Measurements from ENCODE around the gene SVIL.
"Not testable (repeated sequence)": the region's sequence is repeated elsewhere in the genome, so short reads cannot be mapped to it uniquely, and the experiment has no call there.

SVIL gene

DNA sequence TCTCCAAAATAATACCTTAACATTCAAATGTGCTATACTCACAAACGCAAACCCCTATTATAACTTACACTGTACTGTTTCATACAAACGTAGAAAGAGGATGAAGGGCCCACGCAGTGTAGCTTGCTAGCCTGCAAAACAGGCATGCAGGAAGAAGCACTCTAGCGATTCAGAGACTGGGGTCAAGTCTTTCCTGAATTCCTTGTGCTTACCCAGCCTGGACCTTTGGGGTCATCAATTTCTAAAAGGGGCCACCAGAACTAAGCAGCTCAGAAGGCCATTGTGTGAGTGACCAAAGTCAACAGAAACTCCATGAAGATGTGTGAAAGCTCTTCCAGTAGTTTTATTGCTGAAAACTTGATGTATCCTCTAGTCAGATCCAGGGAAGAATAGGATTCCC, 111.9 kb downstream of the SVIL start:
- TF ChIP-seq, protein P1, sequence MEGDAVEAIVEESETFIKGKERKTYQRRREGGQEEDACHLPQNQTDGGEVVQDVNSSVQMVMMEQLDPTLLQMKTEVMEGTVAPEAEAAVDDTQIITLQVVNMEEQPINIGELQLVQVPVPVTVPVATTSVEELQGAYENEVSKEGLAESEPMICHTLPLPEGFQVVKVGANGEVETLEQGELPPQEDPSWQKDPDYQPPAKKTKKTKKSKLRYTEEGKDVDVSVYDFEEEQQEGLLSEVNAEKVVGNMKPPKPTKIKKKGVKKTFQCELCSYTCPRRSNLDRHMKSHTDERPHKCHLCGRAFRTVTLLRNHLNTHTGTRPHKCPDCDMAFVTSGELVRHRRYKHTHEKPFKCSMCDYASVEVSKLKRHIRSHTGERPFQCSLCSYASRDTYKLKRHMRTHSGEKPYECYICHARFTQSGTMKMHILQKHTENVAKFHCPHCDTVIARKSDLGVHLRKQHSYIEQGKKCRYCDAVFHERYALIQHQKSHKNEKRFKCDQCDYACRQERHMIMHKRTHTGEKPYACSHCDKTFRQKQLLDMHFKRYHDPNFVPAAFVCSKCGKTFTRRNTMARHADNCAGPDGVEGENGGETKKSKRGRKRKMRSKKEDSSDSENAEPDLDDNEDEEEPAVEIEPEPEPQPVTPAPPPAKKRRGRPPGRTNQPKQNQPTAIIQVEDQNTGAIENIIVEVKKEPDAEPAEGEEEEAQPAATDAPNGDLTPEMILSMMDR (IDR thresholded peaks at IDR 0.05; ENCODE audit: insufficient read depth, low read depth, low read length, missing control alignments) = no peak
- no peak for DNase-seq (ENCODE audit: low read depth)
- H3K4me3 ChIP-seq (ENCODE audit: low read length) = no peak overlapping the region

DNA sequence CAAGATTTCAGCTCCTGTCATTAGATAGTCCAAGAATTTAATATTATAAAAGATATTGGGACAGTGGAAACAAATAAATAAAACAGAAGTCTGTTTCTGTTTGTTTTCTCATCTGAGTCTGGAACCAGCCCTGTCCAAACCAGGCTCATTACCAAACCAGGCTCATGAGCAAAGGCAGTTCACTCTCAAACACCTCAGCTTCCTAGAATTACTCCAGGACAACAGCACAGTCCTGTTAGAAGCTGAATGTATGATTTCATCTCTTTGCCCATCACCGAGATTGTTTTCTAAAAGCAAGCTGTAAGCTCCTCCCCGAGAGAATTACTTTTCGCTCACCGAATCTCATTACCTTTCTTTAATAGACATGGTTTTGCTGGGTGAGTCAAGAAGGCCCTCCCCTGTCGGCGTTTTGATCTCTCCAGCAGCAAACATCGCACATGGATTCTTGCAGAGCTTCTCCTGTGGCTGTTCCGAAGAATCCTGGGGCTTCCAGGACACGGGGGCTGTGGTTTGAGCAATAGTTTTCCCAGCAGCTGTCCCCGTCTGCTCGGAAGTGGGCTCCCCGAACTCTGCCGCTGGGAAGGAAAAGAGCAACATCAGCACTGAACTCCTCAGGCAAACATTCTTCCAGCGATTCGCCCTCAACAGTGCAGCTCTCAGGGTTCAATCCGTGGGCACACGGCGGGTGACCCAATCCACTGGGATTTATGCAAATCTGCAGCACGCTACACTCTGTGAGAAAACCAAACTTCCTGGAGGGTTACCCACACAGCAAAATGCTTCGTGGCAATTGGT, 112.5 kb downstream of the SVIL start:
- H3K4me3 ChIP-seq (ENCODE audit: low read length) = no peak overlapping the region
- DNase-seq (ENCODE audit: low read depth) = no peak

DNA sequence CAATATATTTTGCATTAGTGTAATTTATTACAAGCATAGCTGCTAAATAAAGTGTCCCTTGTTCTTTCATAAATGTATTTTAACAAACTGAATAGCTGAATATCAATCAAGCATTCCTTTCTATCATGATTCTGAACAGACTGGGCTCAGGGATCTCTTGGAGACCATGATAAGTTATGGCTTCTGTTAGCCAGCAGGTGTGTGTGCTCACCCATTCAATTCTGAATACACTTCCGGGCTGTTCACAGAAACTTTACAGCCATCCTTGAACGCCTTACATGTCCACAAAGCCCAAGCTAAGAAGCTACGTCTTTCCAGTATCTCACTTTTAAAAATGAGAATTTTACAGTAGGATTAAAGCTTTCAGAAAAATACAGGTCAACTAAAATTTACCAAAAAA, 115.1 kb downstream of the SVIL start:
- TF ChIP-seq, protein P1 (IDR thresholded peaks at IDR 0.05; ENCODE audit: insufficient read depth, low read depth, low read length, missing control alignments) = no peak

More for the DNA sequence above, 112.5 kb downstream of the SVIL start:
- TF ChIP-seq, protein P1 (IDR thresholded peaks at IDR 0.05; ENCODE audit: insufficient read depth, low read depth, low read length, missing control alignments) = no peak

DNA sequence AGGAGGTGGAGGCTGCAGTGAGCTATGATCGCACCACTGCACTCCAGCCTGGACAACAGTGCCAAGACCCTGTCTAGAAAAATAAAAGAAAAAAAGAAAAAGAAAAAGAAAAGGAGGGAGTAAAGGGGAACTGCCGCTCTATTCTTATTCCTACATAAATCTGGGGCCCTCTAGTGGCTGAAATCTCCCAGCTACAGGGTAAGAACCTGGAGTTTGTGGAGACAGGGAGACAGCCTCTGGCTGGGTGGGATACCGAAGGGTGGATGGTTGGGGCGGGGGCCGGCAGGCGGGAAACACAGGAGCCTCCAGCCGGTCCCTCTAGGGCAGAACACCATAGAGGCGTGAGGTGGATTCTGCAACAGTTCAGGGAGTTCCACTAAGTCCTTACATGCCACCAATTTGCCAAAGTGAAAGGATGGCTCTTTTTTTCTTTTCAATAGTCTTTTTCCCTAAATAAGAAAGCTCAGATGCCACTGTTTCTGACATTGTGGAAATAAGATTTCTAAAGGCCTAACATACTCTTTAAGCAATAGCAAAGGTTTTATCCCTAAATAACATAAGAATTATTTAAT, 117.3 kb downstream of the SVIL start:
- TF ChIP-seq, protein P1 (IDR thresholded peaks at IDR 0.05; ENCODE audit: insufficient read depth, low read depth, low read length, missing control alignments) = peak; percentile 56
- H3K4me3 ChIP-seq (ENCODE audit: low read length) = no peak overlapping the region
- peak; percentile 48 for DNase-seq (ENCODE audit: low read depth)

More for the DNA sequence above, 115.1 kb downstream of the SVIL start:
- no peak overlapping the region for H3K4me3 ChIP-seq (ENCODE audit: low read length)
- no peak for DNase-seq (ENCODE audit: low read depth)

DNA sequence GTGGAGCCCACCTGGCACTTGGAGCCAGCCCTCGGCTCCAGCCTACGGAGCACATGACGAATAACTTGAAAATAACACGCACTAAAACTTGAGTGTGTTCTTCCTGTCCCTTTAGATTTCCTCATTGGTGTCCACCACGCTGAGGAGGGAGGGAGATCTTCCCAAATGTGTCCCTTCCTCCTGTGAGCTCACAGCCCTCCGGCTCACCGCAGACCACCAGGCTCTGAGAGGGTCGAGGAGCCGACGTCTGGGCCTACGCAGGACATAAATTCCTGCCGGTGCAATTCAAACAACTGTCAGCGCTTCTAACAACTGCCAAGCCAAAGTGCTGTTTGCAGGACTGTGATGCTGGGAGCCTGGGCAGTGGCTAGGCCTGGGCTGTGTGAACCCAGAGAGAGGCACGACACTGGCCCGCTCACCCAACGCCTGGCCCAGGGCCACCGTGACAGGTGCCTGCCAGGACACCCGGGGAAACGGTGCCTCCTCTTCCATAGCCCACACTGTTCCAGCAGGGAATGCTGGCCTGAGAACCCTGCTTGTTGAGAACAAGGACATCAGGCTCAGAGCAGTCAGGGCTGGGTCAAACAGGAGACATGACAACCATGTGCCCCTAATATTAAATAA, 118.3 kb downstream of the SVIL start:
- not testable (repeated sequence) for H3K4me3 ChIP-seq (ENCODE audit: low read length); DNase-seq (ENCODE audit: low read depth)

DNA sequence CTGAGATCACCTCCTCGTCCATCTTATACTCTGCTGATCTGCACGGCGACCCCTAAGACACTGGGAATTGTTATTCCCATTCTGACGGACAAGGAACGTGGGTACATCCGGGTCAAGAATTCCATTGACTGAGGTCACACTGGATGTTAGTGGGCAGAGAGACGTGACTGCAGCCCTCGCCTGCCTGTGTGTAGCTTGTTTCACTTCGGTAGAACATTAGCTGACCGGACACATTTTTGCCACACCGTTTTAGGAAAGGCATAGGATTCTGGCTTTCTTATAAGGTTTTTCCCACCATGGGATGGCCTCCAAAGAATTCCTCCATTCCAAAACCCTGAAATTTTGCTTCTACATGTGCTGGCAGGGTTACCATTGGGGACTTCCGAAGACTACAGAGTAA, 118.9 kb downstream of the SVIL start:
- not testable (repeated sequence) for H3K4me3 ChIP-seq (ENCODE audit: low read length); DNase-seq (ENCODE audit: low read depth)

DNA sequence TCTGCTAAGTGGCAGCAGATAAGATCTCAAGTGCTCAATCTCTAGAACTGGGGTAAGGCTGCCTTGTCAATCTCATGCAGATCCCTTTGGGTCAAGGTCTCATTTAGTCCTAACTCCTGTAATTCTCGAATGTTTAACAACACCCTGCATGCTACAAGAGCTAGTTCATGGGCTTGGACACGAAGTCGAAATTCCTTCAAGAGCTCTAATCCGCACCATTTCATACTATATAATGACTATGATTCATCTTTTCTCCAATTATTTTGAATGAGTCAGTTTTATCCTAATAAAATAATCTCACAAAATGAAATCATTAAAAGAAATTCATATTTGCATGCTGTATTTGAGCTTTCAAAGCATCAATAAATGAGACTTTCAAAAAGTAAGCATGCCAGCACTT, 119.7 kb downstream of the SVIL start:
- DNase-seq (ENCODE audit: low read depth); H3K4me3 ChIP-seq (ENCODE audit: low read length): not testable (repeated sequence)

DNA sequence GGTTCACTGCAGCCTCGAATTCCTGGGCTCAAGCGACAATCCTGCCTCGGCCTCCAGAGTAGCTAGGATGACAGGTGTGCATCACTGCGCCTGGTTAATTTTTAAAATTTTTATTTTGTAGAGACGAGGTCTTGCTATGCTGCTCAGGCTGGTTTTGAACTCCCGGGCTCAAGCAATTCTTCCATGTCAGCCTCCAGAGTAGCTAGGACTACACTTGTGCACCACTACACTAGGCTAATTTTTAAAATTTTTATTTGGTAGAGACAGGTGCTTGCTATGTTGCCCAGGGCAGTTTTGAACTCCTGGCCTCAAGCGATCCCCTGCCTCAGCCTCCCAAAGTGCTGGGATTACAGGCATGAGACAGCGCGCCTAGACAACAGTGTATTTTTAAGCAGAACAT, 120.5 kb downstream of the SVIL start:
- DNase-seq (ENCODE audit: low read depth) = no peak
- TF ChIP-seq, protein P1 (IDR thresholded peaks at IDR 0.05; ENCODE audit: insufficient read depth, low read depth, low read length, missing control alignments) = no peak
- H3K4me3 ChIP-seq (ENCODE audit: low read length) = no peak overlapping the region
